Activated CD8-positive, alpha-beta memory T cell treated with anti-CD3 and anti-CD28 coated beads for 48 hours (primary cell): ENCODE results near the gene ZNF175.

Experiments used
- DNase-seq, 3 experiments: peaks; one replicate each; pipeline ENCODE4 v3.0.0-alpha.2; 2020; ENCODE audit warnings: low read depth in 2 of 3, low spot score in 2 of 3

Gene ZNF175

GRCh38 chr19:51570962-51571575 is at the start of gene ZNF175:
Gene ZNF175 (plus strand): TSS chr19:51571283. CDS start chr19:51573330, 2,047 bp downstream.
- DNase-seq: peak; percentile 65 to 66 (median 66)

DNA sequence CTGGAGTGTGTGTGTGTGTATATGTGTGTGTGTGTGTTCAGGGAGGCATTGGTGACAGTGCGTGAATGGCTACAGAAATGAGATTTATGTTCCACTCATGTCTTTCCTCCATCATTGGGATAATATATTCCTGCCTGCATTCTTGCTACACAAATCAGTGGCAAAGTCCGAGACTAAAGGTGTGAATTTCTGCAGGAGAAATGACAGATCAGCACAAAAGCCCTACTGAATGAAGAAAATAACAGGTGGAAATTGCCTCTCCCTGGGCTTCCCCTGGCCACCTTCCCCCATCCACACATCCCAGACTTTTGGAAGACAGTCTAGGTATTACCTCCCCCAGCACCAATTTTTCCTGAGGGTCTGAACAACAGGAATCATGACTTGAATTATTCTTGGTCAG is 49.7 kb upstream of the ZNF175 start:
- DNase-seq: no peak

DNA sequence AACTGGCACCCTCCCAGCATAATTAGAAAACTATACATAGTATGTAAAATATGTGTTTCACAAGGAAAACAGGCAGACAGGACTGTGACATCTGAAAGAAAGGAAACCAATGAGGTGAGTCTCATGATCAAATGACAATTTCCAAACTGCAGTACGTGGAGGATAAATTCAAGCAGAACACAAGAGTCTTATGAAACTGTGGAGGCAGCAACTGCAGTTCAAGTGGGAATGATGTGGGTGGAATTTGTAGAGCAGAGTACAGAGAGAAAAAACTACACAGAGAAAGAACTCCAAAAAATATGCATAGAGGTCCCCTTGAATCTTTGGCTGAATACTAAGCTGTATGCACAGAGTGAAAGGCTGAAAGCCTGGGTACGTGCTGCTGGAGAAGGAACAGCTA is 49.3 kb upstream of the ZNF175 start:
- no peak for DNase-seq

GRCh38 chr19:51524666-51525264 is 46.3 kb upstream of the ZNF175 start:
- no peak for DNase-seq

- no peak for DNase-seq
These were observed 45.4 kb upstream of the ZNF175 start for GRCh38 chr19:51525651-51526050.

- DNase-seq: no peak
These were observed 41.8 kb upstream of the ZNF175 start for GRCh38 chr19:51529301-51529700.

GRCh38 chr19:51530616-51531015 is 40.5 kb upstream of the ZNF175 start:
- no peak for DNase-seq

GRCh38 chr19:51531349-51532315 is 39.5 kb upstream of the ZNF175 start, which contains the start of gene SIGLEC6:
Gene SIGLEC6 (minus strand): TSS chr19:51531670. CDS start chr19:51531648, 22 bp downstream.
- DNase-seq: no peak

DNA sequence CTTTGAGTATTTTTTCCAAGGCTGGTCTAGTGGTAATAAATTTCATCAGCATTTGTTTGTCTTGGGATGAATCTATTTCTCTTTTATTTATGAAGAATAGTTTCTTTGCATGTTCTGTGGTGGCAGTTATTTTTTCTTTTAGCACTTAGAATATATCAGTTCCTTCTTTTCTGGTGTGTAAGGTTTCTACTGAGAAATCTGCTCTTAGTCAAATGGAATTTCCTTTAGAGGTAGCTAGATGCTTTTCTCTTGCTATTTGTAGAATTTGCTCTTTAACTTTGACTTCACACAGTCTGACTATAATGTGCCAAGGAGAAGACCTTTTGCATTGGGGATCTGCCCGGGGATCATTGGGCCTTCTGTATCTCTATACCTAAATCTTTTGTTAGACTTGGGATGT is 35.5 kb upstream of the ZNF175 start:
- no peak for DNase-seq

DNA sequence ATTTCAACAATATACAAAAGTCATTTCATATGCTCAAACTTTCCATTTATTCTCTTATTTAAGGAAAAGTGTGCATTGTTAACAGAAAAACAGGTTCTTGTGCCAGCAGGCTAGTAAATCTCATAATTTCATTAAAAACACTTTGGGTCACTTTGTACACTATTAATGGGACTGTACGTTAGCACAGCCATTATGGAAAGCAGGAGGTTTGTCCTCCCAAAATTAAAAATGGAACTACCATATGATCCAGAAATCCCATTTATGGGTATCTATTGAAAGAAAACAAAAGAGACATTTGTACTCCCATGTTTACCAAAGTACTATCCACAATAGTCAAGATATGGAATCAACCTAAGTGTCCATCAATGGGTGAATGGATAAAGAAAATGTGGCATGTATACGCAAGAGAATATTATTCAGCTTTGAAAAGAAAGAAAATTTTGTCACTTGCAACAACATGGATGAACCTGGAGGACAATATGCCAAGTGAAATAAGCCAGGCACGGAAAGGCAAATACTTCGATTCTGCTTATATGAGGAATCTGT is 31.2 kb upstream of the ZNF175 start:
- DNase-seq: no peak

GRCh38 chr19:51541458-51542357 is 29.4 kb upstream of the ZNF175 start:
- no peak for DNase-seq

DNA sequence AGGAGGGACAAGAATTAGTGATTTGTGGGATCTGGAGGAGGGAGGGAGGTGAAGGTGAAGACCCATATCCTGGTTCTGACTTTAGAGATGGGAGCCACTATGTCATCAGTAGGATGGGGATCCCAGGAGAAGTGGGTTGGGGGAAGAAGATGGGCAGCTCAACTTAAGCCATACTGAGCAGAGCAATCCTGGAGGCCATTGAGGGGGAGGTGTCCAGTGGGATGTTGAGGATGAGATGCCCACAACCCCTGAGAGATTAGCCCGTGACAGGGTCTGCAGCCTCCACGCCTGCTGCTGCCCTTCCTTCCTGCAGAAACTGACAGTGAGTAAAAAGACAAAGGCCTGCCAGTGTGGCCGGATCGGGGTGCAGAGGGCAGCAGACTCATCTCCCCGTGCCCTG is 28.4 kb upstream of the ZNF175 start:
- DNase-seq: no peak

GRCh38 chr19:51544038-51544437 is 27.0 kb upstream of the ZNF175 start:
- DNase-seq: no peak

- no peak for DNase-seq
These were observed 24.9 kb upstream of the ZNF175 start for GRCh38 chr19:51546107-51546649.

DNA sequence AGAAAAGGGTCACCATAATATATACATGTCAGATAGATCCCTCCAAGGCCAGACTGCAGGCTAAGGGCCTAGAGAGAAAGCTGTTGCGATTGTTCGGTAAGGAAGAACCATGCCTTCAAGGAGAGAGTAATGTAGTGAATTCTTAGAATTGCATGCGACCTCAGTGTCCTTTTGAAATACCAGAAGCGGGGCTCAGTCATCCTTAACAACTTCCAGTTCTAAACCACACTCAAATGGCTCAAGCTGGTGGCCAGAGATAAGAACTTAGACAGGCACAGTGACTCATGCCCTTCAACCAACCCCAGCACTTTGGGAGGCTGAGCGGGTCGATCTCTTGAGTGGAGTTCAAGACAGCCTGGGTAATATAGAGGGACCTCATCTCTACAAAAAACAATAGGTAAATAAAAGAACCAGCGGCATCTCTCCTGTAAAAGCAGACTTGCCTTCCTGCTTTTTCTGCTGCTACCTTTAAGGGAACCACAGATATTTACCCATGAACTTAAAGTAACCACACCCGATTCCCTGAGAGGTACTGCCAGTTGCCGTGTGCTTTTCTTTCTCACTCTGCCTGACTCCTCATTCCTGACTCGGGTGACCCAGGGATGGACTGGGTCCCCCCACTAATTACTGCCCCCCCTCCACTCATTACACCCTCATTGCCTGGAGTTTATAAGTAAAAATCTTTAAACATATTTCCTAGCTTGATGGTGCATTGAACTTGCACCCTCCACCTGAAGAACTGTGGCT is 24.3 kb upstream of the ZNF175 start:
- no peak for DNase-seq

- no peak for DNase-seq
These were observed 23.5 kb upstream of the ZNF175 start for GRCh38 chr19:51547397-51548212.

GRCh38 chr19:51548213-51548651 is 22.9 kb upstream of the ZNF175 start:
- no peak for DNase-seq

DNA sequence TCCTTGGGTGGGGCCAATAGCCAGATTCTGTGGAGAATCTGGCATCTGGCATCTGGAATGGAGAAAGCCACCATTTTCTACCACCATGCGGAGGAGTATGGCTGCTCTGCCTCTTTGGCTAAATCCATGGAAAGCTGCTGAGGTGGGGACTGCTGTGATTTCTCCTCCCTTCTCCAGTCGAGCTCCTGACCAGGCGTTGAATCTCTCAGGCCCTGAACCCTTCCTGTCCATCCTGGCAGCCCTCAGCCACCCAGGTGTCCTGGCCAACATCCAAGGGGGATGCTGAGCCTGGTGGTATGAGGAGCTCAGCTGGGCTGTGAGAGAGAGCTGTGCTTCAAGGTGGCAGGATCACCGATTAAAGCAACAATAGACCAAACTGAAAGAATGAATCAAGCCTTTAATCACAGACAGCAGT is 22.2 kb upstream of the ZNF175 start:
- no peak for DNase-seq
